Body of pancreas (tissue), 4 donors: ENCODE data around the gene AIF1.

Experiments
- CTCF ChIP-seq, 7 experiments: fragments of 450-650 bp in 4 of 7; fragments of 200-600 bp in 3 of 7; sonication (generic) in 3 of 7; IDR thresholded peaks; one replicate each; pipeline ENCODE4 v1.5.1; 2016 to 2019; ENCODE audit warnings: antibody characterized with exemption in 7 of 7
- POLR2A ChIP-seq, 3 donors: fragments of 450-650 bp; IDR thresholded peaks; one replicate each; pipeline ENCODE4 v1.6.1; 2016; ENCODE audit warnings: antibody characterized with exemption in 3 of 3, mild to moderate bottlenecking in 2 of 3

- no peak for TF ChIP-seq CTCF (IDR thresholded peaks at IDR 0.05)
- TF ChIP-seq POLR2A (IDR thresholded peaks at IDR 0.05): no peak
These were observed 11.9 kb downstream of the AIF1 start for GRCh38 chr6:31626952-31627351.
